Upper lobe of left lung (tissue), 4 donors: Measurements from ENCODE around the gene GPALPP1.

Source experiments
- CTCF ChIP-seq, 6 experiments: fragments of 450-650 bp in 4 of 6; fragments of 200-600 bp in 2 of 6; sonication (generic) in 2 of 6; IDR thresholded peaks; one replicate each; pipeline ENCODE4 v1.5.1; 2016 to 2019; ENCODE audit warnings: antibody characterized with exemption in 6 of 6
- EP300 ChIP-seq, 4 donors: sonication (generic); formaldehyde crosslinking; IDR thresholded peaks; one replicate each; pipeline ENCODE4 v1.5.1; 2017; ENCODE audit warnings: antibody characterized with exemption in 4 of 4, control low read depth in 2 of 4
- POLR2A ChIP-seq, 4 donors: fragments of 450-650 bp; IDR thresholded peaks; one replicate each; pipeline ENCODE4 v1.5.1; 2016 to 2017; ENCODE audit warnings: antibody characterized with exemption in 4 of 4, mild to moderate bottlenecking in 2 of 4
- POLR2AphosphoS5 ChIP-seq, 2 donors: sonication (generic); formaldehyde crosslinking; IDR thresholded peaks; one replicate each; pipeline ENCODE4 v1.5.1; 2017; ENCODE audit warnings: antibody characterized with exemption in 2 of 2

DNA sequence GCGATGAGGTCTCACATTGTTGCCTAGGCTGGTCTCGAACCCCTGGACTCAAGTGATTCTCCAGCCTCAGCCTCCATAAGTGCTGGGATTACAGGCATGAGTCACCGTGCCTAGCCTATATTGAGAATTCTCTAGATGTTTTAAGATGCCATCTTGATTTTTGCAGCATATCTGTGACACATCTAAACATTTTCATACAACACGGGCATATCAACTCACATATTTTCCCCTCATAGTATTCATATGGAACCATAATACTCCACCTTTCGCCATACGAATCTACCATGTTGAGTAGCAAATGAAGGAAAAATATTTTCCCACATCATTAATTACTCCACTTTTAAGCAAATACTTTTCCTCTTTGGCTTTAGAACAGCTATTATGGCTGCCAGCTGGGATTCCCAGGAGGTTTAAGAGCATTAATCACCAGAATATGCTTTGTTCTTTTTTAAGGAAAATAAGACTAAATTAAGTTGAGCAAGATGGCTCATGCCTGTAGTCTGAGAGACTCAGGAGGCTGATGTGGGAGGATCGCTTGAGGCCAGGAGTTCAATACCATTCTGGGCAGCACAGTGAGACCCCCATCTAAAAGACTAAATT is 74.0 kb downstream of the GPALPP1 start:
- TF ChIP-seq CTCF (IDR thresholded peaks at IDR 0.05) (no peak), EP300 (IDR thresholded peaks at IDR 0.05) (no peak), POLR2A (IDR thresholded peaks at IDR 0.05) (no peak), POLR2AphosphoS5 (IDR thresholded peaks at IDR 0.05) (no peak)
